ENCODE measurements around the gene MTR. TPM values are rescaled to one million over a fixed set of nuclear protein-coding genes. Genes with fewer than 3 reads are reported as not detected.
A peak's percentile ranks its signal among the peaks of the same experiment; 100 is the strongest.

MTR gene
- polyA plus RNA-seq, 3 donors from 2014 or later, result 5.0 to 15.3 (median 6.5) TPM

- no peak for DNase-seq
- Mint-ChIP-seq H3K9me3 (no peaks in the 10 kb centered on the region), H3K36me3 (no peaks in the 10 kb centered on the region), H3K4me3 (no peak overlapping the region), H3K27ac (no peak overlapping the region), H3K27me3 (ENCODE audit: low read depth in 3 of 3) (peaks cover 0 to 2% (median 0%) of the 10 kb centered on the region in 3 donors), H3K4me1 (peaks cover 0 to 1% of the 10 kb centered on the region in 2 donors)
Observed at GRCh38 chr1:236760986-236761385, 34.1 kb upstream of the MTR start.

- Mint-ChIP-seq H3K36me3 (no peaks in the 10 kb centered on the region), H3K4me1 (peaks cover 0 to 1% of the 10 kb centered on the region in 2 donors), H3K4me3 (no peak overlapping the region), H3K9me3 (no peaks in the 10 kb centered on the region), H3K27ac (no peak overlapping the region), H3K27me3 (ENCODE audit: low read depth in 3 of 3) (peaks cover 0 to 2% (median 0%) of the 10 kb centered on the region in 3 donors)
- DNase-seq, result no peak
Observed at GRCh38 chr1:236761397-236762132, 33.5 kb upstream of the MTR start.

- Mint-ChIP-seq H3K9me3 (no peaks in the 10 kb centered on the region), H3K4me1 (peaks cover 0 to 1% of the 10 kb centered on the region in 2 donors)
- no peak for DNase-seq
Observed at GRCh38 chr1:236762410-236762809, 32.7 kb upstream of the MTR start.

GRCh38 chr1:236765831-236766230 lies 29.3 kb upstream of the MTR start:
- Mint-ChIP-seq H3K27me3 (ENCODE audit: low read depth in 3 of 3) (peaks cover 2 to 17% (median 4%) of the 10 kb centered on the region in 3 donors), H3K9me3 (no peaks in the 10 kb centered on the region), H3K36me3 (no peaks in the 10 kb centered on the region), H3K4me3 (no peak overlapping the region), H3K4me1 (no peaks in the 10 kb centered on the region), H3K27ac (no peak overlapping the region)
- DNase-seq, result no peak

More at GRCh38 chr1:236762410-236762809, 32.7 kb upstream of the MTR start:
- H3K27ac Mint-ChIP-seq, result no peak overlapping the region
- H3K27me3 Mint-ChIP-seq (ENCODE audit: low read depth in 3 of 3), result peaks cover 0 to 2% (median 2%) of the 10 kb centered on the region in 3 donors
- no peak overlapping the region for H3K4me3 Mint-ChIP-seq
- no peaks in the 10 kb centered on the region for H3K36me3 Mint-ChIP-seq

- no peaks in the 10 kb centered on the region for H3K9me3 Mint-ChIP-seq
- H3K27ac Mint-ChIP-seq, result no peak overlapping the region
- H3K4me3 Mint-ChIP-seq, result no peak overlapping the region
- no peak for DNase-seq
- no peaks in the 10 kb centered on the region for H3K4me1 Mint-ChIP-seq
- no peaks in the 10 kb centered on the region for H3K36me3 Mint-ChIP-seq
- peaks cover 2 to 17% (median 4%) of the 10 kb centered on the region in 3 donors for H3K27me3 Mint-ChIP-seq (ENCODE audit: low read depth in 3 of 3)
Observed at GRCh38 chr1:236766506-236766905, 28.6 kb upstream of the MTR start.

GRCh38 chr1:236767276-236767675 lies 27.8 kb upstream of the MTR start:
- H3K36me3 Mint-ChIP-seq, result no peaks in the 10 kb centered on the region
- H3K4me1 Mint-ChIP-seq, result no peaks in the 10 kb centered on the region
- no peak for DNase-seq
- H3K4me3 Mint-ChIP-seq, result no peak overlapping the region
- no peaks in the 10 kb centered on the region for H3K9me3 Mint-ChIP-seq
- no peak overlapping the region for H3K27ac Mint-ChIP-seq
- H3K27me3 Mint-ChIP-seq (ENCODE audit: low read depth in 3 of 3), result peaks cover 2 to 17% (median 4%) of the 10 kb centered on the region in 3 donors

GRCh38 chr1:236768601-236769000 lies 26.5 kb upstream of the MTR start:
- Mint-ChIP-seq H3K36me3 (no peaks in the 10 kb centered on the region), H3K9me3 (no peaks in the 10 kb centered on the region), H3K27me3 (ENCODE audit: low read depth in 3 of 3) (peaks cover 2 to 17% (median 2%) of the 10 kb centered on the region in 3 donors), H3K4me1 (no peaks in the 10 kb centered on the region), H3K27ac (no peak overlapping the region), H3K4me3 (no peak overlapping the region)
- DNase-seq, result no peak

GRCh38 chr1:236773919-236774318 lies 21.2 kb upstream of the MTR start:
- DNase-seq, result no peak
- H3K4me3 Mint-ChIP-seq, result no peak overlapping the region
- no peak overlapping the region for H3K27ac Mint-ChIP-seq
- H3K9me3 Mint-ChIP-seq, result peaks cover 0 to 7% (median 4%) of the 10 kb centered on the region in 6 donors
- peaks cover 0 to 4% (median 2%) of the 10 kb centered on the region in 3 donors for H3K36me3 Mint-ChIP-seq
- peaks cover 7 to 28% (median 10%) of the 10 kb centered on the region in 3 donors for H3K27me3 Mint-ChIP-seq (ENCODE audit: low read depth in 3 of 3)
- H3K4me1 Mint-ChIP-seq, result no peaks in the 10 kb centered on the region

GRCh38 chr1:236774926-236775325 lies 20.2 kb upstream of the MTR start:
- no peak for DNase-seq
- Mint-ChIP-seq H3K27me3 (ENCODE audit: low read depth in 3 of 3) (peaks cover 7 to 23% (median 10%) of the 10 kb centered on the region in 3 donors), H3K9me3 (peaks cover 0 to 12% (median 6%) of the 10 kb centered on the region in 6 donors), H3K36me3 (peaks cover 4 to 8% (median 6%) of the 10 kb centered on the region in 3 donors), H3K4me3 (no peak overlapping the region), H3K27ac (no peak overlapping the region), H3K4me1 (no peaks in the 10 kb centered on the region)

- Mint-ChIP-seq H3K27me3 (ENCODE audit: low read depth in 3 of 3) (peaks cover 9 to 19% (median 11%) of the 10 kb centered on the region in 3 donors), H3K4me3 (no peak overlapping the region), H3K27ac (no peak overlapping the region), H3K36me3 (peaks cover 4 to 8% (median 6%) of the 10 kb centered on the region in 3 donors), H3K9me3 (peaks cover 0 to 12% (median 6%) of the 10 kb centered on the region in 6 donors), H3K4me1 (no peaks in the 10 kb centered on the region)
- DNase-seq, result no peak
Observed at GRCh38 chr1:236779312-236779711, 15.8 kb upstream of the MTR start.

GRCh38 chr1:236785477-236785876 lies 9.6 kb upstream of the MTR start:
- no peaks in the 10 kb centered on the region for H3K9me3 Mint-ChIP-seq
- H3K27me3 Mint-ChIP-seq (ENCODE audit: low read depth in 3 of 3), result peaks cover 6 to 7% (median 7%) of the 10 kb centered on the region in 3 donors
- no peaks in the 10 kb centered on the region for H3K36me3 Mint-ChIP-seq
- no peak for DNase-seq
- no peak overlapping the region for H3K27ac Mint-ChIP-seq
- no peaks in the 10 kb centered on the region for H3K4me1 Mint-ChIP-seq
- no peak overlapping the region for H3K4me3 Mint-ChIP-seq

GRCh38 chr1:236786453-236786852 lies 8.6 kb upstream of the MTR start:
- H3K9me3 Mint-ChIP-seq, result no peaks in the 10 kb centered on the region
- H3K36me3 Mint-ChIP-seq, result no peaks in the 10 kb centered on the region
- H3K4me3 Mint-ChIP-seq, result no peak overlapping the region
- H3K27ac Mint-ChIP-seq, result no peak overlapping the region
- DNase-seq, result no peak
- peaks cover 6 to 7% (median 6%) of the 10 kb centered on the region in 3 donors for H3K27me3 Mint-ChIP-seq (ENCODE audit: low read depth in 3 of 3)
- H3K4me1 Mint-ChIP-seq, result no peaks in the 10 kb centered on the region

- no peak for DNase-seq
- Mint-ChIP-seq H3K4me1 (peaks cover 26 to 37% of the 10 kb centered on the region in 2 donors), H3K36me3 (no peaks in the 10 kb centered on the region), H3K9me3 (no peaks in the 10 kb centered on the region), H3K27ac (peak overlapping the region; percentile 91 to 97 (median 94)), H3K27me3 (ENCODE audit: low read depth in 3 of 3) (peaks cover 6 to 14% (median 10%) of the 10 kb centered on the region in 3 donors), H3K4me3 (peak overlapping the region; percentile 89 to 95 (median 93))
Observed at GRCh38 chr1:236794585-236795034, 482 bp upstream of the MTR start.

GRCh38 chr1:236795757-236796667 lies 920 bp downstream of the MTR start:
- peak overlapping the region; percentile 89 to 95 (median 93) for H3K4me3 Mint-ChIP-seq
- no peaks in the 10 kb centered on the region for H3K9me3 Mint-ChIP-seq
- H3K27ac Mint-ChIP-seq, result peak overlapping the region; percentile 91 to 97 (median 94)
- peaks cover 26 to 37% of the 10 kb centered on the region in 2 donors for H3K4me1 Mint-ChIP-seq
- H3K36me3 Mint-ChIP-seq, result no peaks in the 10 kb centered on the region
- DNase-seq, result no peak
- peaks cover 6 to 12% (median 10%) of the 10 kb centered on the region in 3 donors for H3K27me3 Mint-ChIP-seq (ENCODE audit: low read depth in 3 of 3)

Measured in immature natural killer cell (primary cell).